ENCODE results near the gene CACNA1S. TPM values are rescaled to one million over a fixed set of nuclear protein-coding genes. Genes with fewer than 3 reads are reported as not detected.

CACNA1S gene
- total RNA-seq, 1 experiment from 2014 or later: 0.02 TPM

DNA sequence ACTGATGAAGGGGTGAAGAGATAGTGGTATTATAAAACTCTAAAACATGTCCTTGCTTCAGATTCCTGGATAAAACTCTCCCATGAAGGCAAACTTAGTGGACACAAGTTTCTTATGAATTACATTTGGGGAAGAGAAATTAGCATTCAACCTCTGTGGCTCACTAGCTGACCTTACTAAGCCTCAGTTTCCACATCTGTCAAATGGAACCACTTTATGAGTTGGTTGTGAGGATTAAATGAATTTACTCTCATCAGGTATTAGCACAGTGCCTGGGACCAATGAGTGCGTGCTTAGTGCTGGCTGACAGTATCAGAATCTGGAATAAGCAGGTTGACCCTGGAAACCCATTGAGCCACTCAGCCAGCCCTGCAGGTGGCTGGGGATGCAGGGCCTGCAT lies 2.6 kb downstream of the CACNA1S start:
- H3K27ac Mint-ChIP-seq: no peak overlapping the region
- H3K4me3 Mint-ChIP-seq: no peak overlapping the region
- POLR2A ChIA-PET: no interaction called here
- peaks cover 21% of the 10 kb centered on the region for H3K27me3 Mint-ChIP-seq (ENCODE audit: low read depth)
- H3K36me3 Mint-ChIP-seq: no peaks in the 10 kb centered on the region
- H3K9me3 Mint-ChIP-seq: no peaks in the 10 kb centered on the region
- no peak for DNase-seq (ENCODE audit: low spot score)
- CTCF ChIA-PET: interaction anchor here (3.2 to 8.2 kb wide), 2 partner anchors 10 to 24 kb away, joined by 13 to 124 read pairs; no protein-coding TSS in a partner anchor
- peaks cover 5% of the 10 kb centered on the region; the same call in 1 of the 2 replicates for H3K4me1 Mint-ChIP-seq
- no peak for ATAC-seq
- TF ChIP-seq TCF7 (CRISPR knock-in tag; IDR thresholded peaks at IDR 0.05; ENCODE audit: low read depth) (no peak), NFYB (CRISPR knock-in tag; conservative IDR thresholded peaks at IDR 0.05; ENCODE audit: low read depth) (no peak), NR2C2 (CRISPR knock-in tag; IDR thresholded peaks at IDR 0.05) (no peak), NR1H2 (CRISPR knock-in tag; IDR thresholded peaks at IDR 0.05) (no peak), ZNF232 (CRISPR knock-in tag; IDR thresholded peaks at IDR 0.05) (no peak), OVOL2 (CRISPR knock-in tag; IDR thresholded peaks at IDR 0.05; ENCODE audit: borderline replicate concordance) (no peak), TEAD1 (CRISPR knock-in tag; IDR thresholded peaks at IDR 0.05) (no peak), TP53 (CRISPR knock-in tag; IDR thresholded peaks at IDR 0.05) (no peak), ZNF423 (CRISPR knock-in tag; IDR thresholded peaks at IDR 0.05) (no peak), NFATC4 (CRISPR knock-in tag; IDR thresholded peaks at IDR 0.05) (no peak), TEAD4 (CRISPR knock-in tag; IDR thresholded peaks at IDR 0.05) (no peak)
- TF ChIP-seq, protein P1, sequence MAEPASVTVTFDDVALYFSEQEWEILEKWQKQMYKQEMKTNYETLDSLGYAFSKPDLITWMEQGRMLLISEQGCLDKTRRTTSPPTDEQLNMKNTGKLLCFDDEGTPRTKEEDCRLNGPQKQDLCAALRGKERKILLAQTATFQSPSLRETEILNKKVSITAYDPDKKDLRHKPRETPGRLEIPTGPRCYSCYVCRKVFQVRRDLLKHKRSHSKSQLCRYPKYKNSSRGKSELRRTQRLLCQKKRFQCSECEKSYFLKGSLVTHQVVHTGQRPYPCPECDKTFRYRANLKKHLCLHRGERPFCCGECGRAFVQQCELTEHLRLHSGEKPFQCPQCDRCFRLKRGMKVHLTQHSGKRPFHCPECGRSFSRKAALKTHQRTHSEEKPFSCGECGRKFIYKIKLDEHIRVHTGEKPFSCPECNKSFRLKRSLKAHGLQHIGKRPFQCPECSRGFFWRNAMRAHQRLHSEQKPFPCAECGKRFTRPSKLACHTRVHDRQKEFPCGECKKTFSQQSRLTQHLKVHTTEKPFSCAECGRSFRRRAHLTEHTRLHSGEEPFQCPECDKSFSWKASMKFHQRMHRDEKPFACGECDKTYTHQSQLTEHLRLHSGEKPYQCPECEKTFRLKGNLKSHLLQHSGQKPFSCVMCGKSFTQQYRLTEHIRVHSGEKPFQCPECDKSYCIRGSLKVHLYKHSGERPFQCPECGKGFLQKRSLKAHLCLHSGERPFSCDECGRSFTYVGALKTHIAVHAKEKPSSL (CRISPR knock-in tag; conservative IDR thresholded peaks at IDR 0.05): no peak
- TF ChIP-seq, protein P2, sequence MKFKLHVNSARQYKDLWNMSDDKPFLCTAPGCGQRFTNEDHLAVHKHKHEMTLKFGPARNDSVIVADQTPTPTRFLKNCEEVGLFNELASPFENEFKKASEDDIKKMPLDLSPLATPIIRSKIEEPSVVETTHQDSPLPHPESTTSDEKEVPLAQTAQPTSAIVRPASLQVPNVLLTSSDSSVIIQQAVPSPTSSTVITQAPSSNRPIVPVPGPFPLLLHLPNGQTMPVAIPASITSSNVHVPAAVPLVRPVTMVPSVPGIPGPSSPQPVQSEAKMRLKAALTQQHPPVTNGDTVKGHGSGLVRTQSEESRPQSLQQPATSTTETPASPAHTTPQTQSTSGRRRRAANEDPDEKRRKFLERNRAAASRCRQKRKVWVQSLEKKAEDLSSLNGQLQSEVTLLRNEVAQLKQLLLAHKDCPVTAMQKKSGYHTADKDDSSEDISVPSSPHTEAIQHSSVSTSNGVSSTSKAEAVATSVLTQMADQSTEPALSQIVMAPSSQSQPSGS (CRISPR knock-in tag; IDR thresholded peaks at IDR 0.05; ENCODE audit: borderline replicate concordance, low read depth): no peak
- TF ChIP-seq, protein P3, sequence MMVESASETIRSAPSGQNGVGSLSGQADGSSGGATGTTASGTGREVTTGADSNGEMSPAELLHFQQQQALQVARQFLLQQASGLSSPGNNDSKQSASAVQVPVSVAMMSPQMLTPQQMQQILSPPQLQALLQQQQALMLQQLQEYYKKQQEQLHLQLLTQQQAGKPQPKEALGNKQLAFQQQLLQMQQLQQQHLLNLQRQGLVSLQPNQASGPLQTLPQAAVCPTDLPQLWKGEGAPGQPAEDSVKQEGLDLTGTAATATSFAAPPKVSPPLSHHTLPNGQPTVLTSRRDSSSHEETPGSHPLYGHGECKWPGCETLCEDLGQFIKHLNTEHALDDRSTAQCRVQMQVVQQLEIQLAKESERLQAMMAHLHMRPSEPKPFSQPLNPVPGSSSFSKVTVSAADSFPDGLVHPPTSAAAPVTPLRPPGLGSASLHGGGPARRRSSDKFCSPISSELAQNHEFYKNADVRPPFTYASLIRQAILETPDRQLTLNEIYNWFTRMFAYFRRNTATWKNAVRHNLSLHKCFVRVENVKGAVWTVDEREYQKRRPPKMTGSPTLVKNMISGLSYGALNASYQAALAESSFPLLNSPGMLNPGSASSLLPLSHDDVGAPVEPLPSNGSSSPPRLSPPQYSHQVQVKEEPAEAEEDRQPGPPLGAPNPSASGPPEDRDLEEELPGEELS (CRISPR knock-in tag; IDR thresholded peaks at IDR 0.05): no peak

DNA sequence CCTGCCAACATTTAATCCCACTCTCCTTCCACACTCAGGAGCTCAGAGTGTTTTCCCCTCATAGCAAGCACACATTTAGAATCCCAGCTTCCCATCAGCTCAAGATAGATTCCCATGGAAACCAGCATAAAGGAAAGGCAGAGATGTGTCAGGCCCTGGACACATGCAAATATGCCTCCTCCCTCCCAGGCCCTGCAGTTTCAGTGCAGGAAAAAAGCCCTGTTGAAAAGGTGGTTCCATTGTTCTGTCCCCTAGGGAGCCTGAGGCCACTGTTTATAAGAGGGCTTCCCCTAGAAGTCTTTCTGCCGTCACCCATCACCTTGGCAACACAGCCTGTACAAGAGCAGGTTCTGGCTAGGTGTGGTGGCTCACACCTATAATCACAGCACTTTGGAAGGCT lies 3.6 kb downstream of the CACNA1S start:
- Mint-ChIP-seq H3K27me3 (ENCODE audit: low read depth) (peaks cover 12% of the 10 kb centered on the region), H3K27ac (no peak overlapping the region), H3K4me3 (no peak overlapping the region), H3K9me3 (no peaks in the 10 kb centered on the region), H3K36me3 (no peaks in the 10 kb centered on the region), H3K4me1 (peaks cover 10% of the 10 kb centered on the region)
- no peak for TF ChIP-seq MXD4 (CRISPR knock-in tag; IDR thresholded peaks at IDR 0.05; ENCODE audit: borderline replicate concordance)
- TF ChIP-seq CREM (CRISPR knock-in tag; IDR thresholded peaks at IDR 0.05): no peak
- TF ChIP-seq, protein P4, sequence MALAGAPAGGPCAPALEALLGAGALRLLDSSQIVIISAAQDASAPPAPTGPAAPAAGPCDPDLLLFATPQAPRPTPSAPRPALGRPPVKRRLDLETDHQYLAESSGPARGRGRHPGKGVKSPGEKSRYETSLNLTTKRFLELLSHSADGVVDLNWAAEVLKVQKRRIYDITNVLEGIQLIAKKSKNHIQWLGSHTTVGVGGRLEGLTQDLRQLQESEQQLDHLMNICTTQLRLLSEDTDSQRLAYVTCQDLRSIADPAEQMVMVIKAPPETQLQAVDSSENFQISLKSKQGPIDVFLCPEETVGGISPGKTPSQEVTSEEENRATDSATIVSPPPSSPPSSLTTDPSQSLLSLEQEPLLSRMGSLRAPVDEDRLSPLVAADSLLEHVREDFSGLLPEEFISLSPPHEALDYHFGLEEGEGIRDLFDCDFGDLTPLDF (CRISPR knock-in tag; IDR thresholded peaks at IDR 0.05): no peak
- no peak for TF ChIP-seq ZBTB21 (CRISPR knock-in tag; IDR thresholded peaks at IDR 0.05; ENCODE audit: borderline replicate concordance)
- no peak for TF ChIP-seq FOXJ3 (CRISPR knock-in tag; IDR thresholded peaks at IDR 0.05; ENCODE audit: borderline replicate concordance)
- no peak for TF ChIP-seq GTF2I (CRISPR knock-in tag; conservative IDR thresholded peaks at IDR 0.05)
- no peak for TF ChIP-seq CBFB (CRISPR knock-in tag; IDR thresholded peaks at IDR 0.05; ENCODE audit: low read depth)
- no peak for TF ChIP-seq RORB (CRISPR knock-in tag; IDR thresholded peaks at IDR 0.05)
- TF ChIP-seq NR3C1 (CRISPR knock-in tag; conservative IDR thresholded peaks at IDR 0.05; ENCODE audit: low read depth): no peak
- TF ChIP-seq ZNF232 (CRISPR knock-in tag; IDR thresholded peaks at IDR 0.05): no peak
- TF ChIP-seq NR1H2 (CRISPR knock-in tag; IDR thresholded peaks at IDR 0.05): no peak
- TF ChIP-seq NFATC4 (CRISPR knock-in tag; IDR thresholded peaks at IDR 0.05): no peak
- no peak for TF ChIP-seq SMAD3 (CRISPR knock-in tag; IDR thresholded peaks at IDR 0.05; ENCODE audit: borderline replicate concordance)
- POLR2A ChIA-PET: no interaction called here
- DNase-seq (ENCODE audit: low spot score) (no peak), ATAC-seq (peak; percentile 32)
- CTCF ChIA-PET: interaction anchor here (0.7 to 3.2 kb wide), 4 partner anchors 11 to 137 kb away, joined by 3 to 13 read pairs (median 4); no protein-coding TSS in a partner anchor

Measured in WTC11 (cell line).